Effector memory CD4-positive, alpha-beta T cell (primary cell): Measurements from ENCODE around the gene SRGAP1.

Source experiments
- DNase-seq, 3 donors: peaks; one replicate each; pipeline ENCODE4 v3.0.0-alpha.2; 2020
- H3K27ac ChIP-seq: 2 replicates; pipeline ENCODE4 v1.7.0; 2013; ENCODE audit warnings: mild to moderate bottlenecking, low read length, moderate library complexity; ENCODE audit not compliant: insufficient read depth, poor library complexity, severe bottlenecking
- H3K27me3 ChIP-seq: replicated peaks from 2 replicates; pipeline ENCODE4 v1.7.0; 2013; ENCODE audit warnings: mild to moderate bottlenecking, low read length; ENCODE audit not compliant: insufficient read depth, control insufficient read depth, poor library complexity, severe bottlenecking
- H3K36me3 ChIP-seq: 2 replicates; pipeline ENCODE4 v1.7.0; 2013; ENCODE audit warnings: mild to moderate bottlenecking, low read length, moderate library complexity; ENCODE audit not compliant: control insufficient read depth, insufficient read depth
- H3K4me1 ChIP-seq: 2 replicates; pipeline ENCODE4 v1.7.0; 2013; ENCODE audit warnings: low read length, mild to moderate bottlenecking; ENCODE audit not compliant: control insufficient read depth, insufficient read depth, poor library complexity, severe bottlenecking
- H3K4me3 ChIP-seq: 2 replicates; pipeline ENCODE4 v1.7.0; 2013; ENCODE audit warnings: low read length, low read depth, mild to moderate bottlenecking; ENCODE audit not compliant: insufficient read depth, poor library complexity, severe bottlenecking
- H3K9me3 ChIP-seq: 2 replicates; pipeline ENCODE4 v1.7.0; 2013; ENCODE audit warnings: mild to moderate bottlenecking, low read length, moderate library complexity; ENCODE audit not compliant: control insufficient read depth
- total RNA-seq, 3 donors: gene quantifications; one replicate each; lab custom pipeline; 2026; lab: John Stamatoyannopoulos, UW

Gene SRGAP1
- 0 to 0.70 (median 0) reads per million in 3 donors for total RNA-seq

DNA sequence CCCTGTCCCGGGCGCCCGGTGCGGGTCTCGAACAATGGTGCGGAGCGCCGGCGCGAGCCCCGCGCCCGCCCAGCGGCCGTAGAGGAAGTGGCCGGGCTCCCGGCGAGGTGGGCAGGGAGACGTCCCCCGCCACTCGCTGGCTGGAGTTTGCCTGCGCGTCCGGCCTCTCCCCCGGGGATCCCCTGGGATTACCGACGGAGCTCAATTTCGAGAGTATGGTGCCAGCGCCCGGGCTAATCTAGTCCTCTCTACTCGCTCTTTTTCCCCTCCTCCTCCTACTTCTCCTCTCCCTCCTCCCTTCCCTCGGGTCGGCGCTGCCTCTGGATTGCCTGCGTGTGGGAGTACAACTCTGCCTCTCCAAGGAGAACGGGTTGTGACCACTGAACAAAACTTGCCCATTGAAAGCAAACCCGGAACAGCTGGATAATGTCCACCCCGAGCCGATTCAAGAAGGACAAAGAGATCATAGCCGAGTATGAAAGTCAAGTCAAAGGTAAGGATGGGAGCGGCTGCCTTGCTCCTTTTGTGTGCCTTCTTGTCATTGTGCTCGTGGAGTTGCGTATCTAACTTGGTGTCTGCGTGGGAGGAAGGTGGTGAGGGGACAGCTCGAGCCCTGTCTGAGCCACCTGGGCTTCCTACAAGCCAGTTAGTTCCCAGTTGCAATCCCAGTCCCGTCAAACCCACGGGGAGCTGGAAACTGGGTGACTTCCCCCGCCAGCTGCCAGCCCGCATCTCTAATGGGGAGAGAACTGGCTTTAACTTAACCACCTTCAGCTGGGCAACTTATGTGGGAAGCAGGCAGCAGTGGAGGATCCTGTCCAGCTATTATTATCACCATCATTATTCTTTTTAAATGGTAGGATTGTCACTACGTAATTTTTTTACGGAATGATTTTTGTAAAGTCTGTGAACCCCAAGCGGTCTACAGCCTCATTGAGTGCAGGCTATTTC is at the start of gene SRGAP1:
TSS of gene SRGAP1 (plus strand) at position 310 of the 951 bp plus-strand sequence. CDS start at position 427, 117 bp downstream.
- Histone ChIP-seq H3K4me3 (peak within 1 kb of the TSS; percentile 75), H3K27me3 (peaks cover 6% of the 10 kb centered on the region), H3K27ac (no peak within 1 kb of the TSS), H3K4me1 (peaks cover 4% of the 10 kb centered on the region), H3K9me3 (no peaks in the 10 kb centered on the region), H3K36me3 (no peaks in the 10 kb centered on the region)
- DNase-seq, result no peak

- DNase-seq, result no peak
- Histone ChIP-seq H3K27ac (no peak overlapping the region), H3K4me3 (no peak overlapping the region), H3K4me1 (no peaks in the 10 kb centered on the region), H3K36me3 (peaks cover 7% of the 10 kb centered on the region), H3K9me3 (no peaks in the 10 kb centered on the region), H3K27me3 (no peaks in the 10 kb centered on the region)
Observed at GRCh38 chr12:63795032-63795687, 49.3 kb upstream of the SRGAP1 start.

DNA sequence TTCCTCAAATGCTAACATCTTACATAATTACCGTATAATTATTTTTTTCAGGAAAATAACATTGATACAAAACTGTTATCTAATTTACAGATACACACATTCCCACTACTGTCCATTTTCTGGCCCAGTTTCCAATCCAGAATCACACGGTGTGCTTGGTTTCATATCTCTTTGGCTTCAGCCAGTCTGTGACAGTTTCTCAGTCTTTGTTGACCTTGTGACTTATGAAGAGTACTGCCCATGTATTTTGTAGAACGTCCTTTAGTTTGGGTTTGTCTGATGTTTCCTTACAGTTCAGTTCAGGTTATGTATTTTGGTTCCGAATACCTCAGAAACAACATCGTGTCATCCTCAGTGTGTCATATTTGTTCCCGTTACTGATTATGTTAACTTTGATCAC is 48.6 kb upstream of the SRGAP1 start:
- Histone ChIP-seq H3K4me1 (no peaks in the 10 kb centered on the region), H3K4me3 (no peak overlapping the region), H3K27me3 (no peaks in the 10 kb centered on the region), H3K27ac (no peak overlapping the region), H3K36me3 (peaks cover 3% of the 10 kb centered on the region), H3K9me3 (no peaks in the 10 kb centered on the region)
- no peak for DNase-seq

- DNase-seq, result no peak
- Histone ChIP-seq H3K4me3 (no peak overlapping the region), H3K27me3 (no peaks in the 10 kb centered on the region), H3K9me3 (no peaks in the 10 kb centered on the region), H3K27ac (no peak overlapping the region), H3K4me1 (no peaks in the 10 kb centered on the region), H3K36me3 (peaks cover 3% of the 10 kb centered on the region)
Observed at GRCh38 chr12:63802012-63802608, 42.4 kb upstream of the SRGAP1 start.

GRCh38 chr12:63804746-63805145 is 39.8 kb upstream of the SRGAP1 start:
- no peaks in the 10 kb centered on the region for H3K4me1 ChIP-seq
- no peak overlapping the region for H3K27ac ChIP-seq
- no peak overlapping the region for H3K4me3 ChIP-seq
- no peak for DNase-seq
- no peaks in the 10 kb centered on the region for H3K27me3 ChIP-seq
- H3K36me3 ChIP-seq, result peaks cover 3% of the 10 kb centered on the region
- no peaks in the 10 kb centered on the region for H3K9me3 ChIP-seq

GRCh38 chr12:63805704-63806672 is 38.5 kb upstream of the SRGAP1 start:
- H3K36me3 ChIP-seq, result peaks cover 3% of the 10 kb centered on the region
- H3K27ac ChIP-seq, result no peak overlapping the region
- no peaks in the 10 kb centered on the region for H3K4me1 ChIP-seq
- H3K27me3 ChIP-seq, result no peaks in the 10 kb centered on the region
- DNase-seq, result no peak
- H3K9me3 ChIP-seq, result no peaks in the 10 kb centered on the region
- H3K4me3 ChIP-seq, result no peak overlapping the region

DNA sequence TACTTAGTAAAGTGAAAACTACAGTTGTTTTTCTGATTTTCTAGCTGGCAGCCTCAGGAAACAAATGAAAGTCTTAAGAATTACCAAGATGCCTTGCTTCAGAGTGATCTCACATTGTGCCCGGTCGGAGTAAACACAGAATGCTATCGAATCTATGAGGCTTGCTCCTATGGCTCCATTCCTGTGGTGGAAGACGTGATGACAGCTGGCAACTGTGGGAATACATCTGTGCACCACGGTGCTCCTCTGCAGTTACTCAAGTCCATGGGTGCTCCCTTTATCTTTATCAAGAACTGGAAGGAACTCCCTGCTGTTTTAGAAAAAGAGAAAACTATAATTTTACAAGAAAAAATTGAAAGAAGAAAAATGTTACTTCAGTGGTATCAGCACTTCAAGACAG is 35.9 kb upstream of the SRGAP1 start:
- Histone ChIP-seq H3K4me1 (no peaks in the 10 kb centered on the region), H3K27ac (no peak overlapping the region), H3K36me3 (peaks cover 3% of the 10 kb centered on the region), H3K4me3 (no peak overlapping the region), H3K9me3 (no peaks in the 10 kb centered on the region), H3K27me3 (no peaks in the 10 kb centered on the region)
- no peak for DNase-seq

GRCh38 chr12:63809566-63809965 is 34.9 kb upstream of the SRGAP1 start:
- Histone ChIP-seq H3K4me3 (no peak overlapping the region), H3K36me3 (peaks cover 3% of the 10 kb centered on the region), H3K27me3 (no peaks in the 10 kb centered on the region), H3K9me3 (no peaks in the 10 kb centered on the region), H3K27ac (no peak overlapping the region), H3K4me1 (no peaks in the 10 kb centered on the region)
- DNase-seq, result no peak

GRCh38 chr12:63811334-63811733 is 33.2 kb upstream of the SRGAP1 start:
- H3K36me3 ChIP-seq, result no peaks in the 10 kb centered on the region
- no peaks in the 10 kb centered on the region for H3K4me1 ChIP-seq
- no peaks in the 10 kb centered on the region for H3K27me3 ChIP-seq
- H3K4me3 ChIP-seq, result no peak overlapping the region
- DNase-seq, result no peak
- H3K9me3 ChIP-seq, result no peaks in the 10 kb centered on the region
- no peak overlapping the region for H3K27ac ChIP-seq
